HepG2 (cell line): Measurements from ENCODE around the gene PRCD. TPM values are rescaled to one million over a fixed set of nuclear protein-coding genes. Genes with fewer than 3 reads are reported as not detected.
A peak's percentile ranks its signal among the peaks of the same experiment; 100 is the strongest.

Source experiments
- GATAD2A ChIP-seq: IDR thresholded peaks from 2 replicates; pipeline ENCODE4 v1.6.1; 2016
- HNRNPK ChIP-seq: fragments of 200-400 bp; formaldehyde crosslinking; IDR thresholded peaks from 2 replicates; pipeline ENCODE4 v1.6.1; 2018; ENCODE audit warnings: low read length, low read depth, moderate library complexity, mild to moderate bottlenecking; ENCODE audit not compliant: poor library complexity, severe bottlenecking
- MXD1 ChIP-seq: sonication (generic); formaldehyde crosslinking; IDR thresholded peaks from 2 replicates; pipeline ENCODE4 v1.4.0; 2020; ENCODE audit warnings: mild to moderate bottlenecking, missing genetic modification reagents
- MXD4 ChIP-seq: IDR thresholded peaks from 2 replicates; pipeline ENCODE4 v1.6.1; 2016; ENCODE audit warnings: mild to moderate bottlenecking, missing biosample characterization, missing genetic modification reagents
- ONECUT2 ChIP-seq: sonication (generic); formaldehyde crosslinking; IDR thresholded peaks from 2 replicates; pipeline ENCODE4 v1.4.0; 2020; ENCODE audit warnings: missing genetic modification reagents
- PHF21A ChIP-seq: sonication (generic); formaldehyde crosslinking; IDR thresholded peaks from 2 replicates; pipeline ENCODE4 v1.5.0; 2020; ENCODE audit warnings: mild to moderate bottlenecking, missing genetic modification reagents
- RXRB ChIP-seq: IDR thresholded peaks from 2 replicates; pipeline ENCODE4 v1.6.1; 2016; ENCODE audit warnings: borderline replicate concordance, missing genetic modification reagents, missing compliant biosample characterization
- SALL1 ChIP-seq: sonication (generic); formaldehyde crosslinking; IDR thresholded peaks from 2 replicates; pipeline ENCODE4 v1.8.0; 2022; ENCODE audit warnings: mild to moderate bottlenecking, missing genetic modification reagents
- THAP9 ChIP-seq: sonication (generic); formaldehyde crosslinking; IDR thresholded peaks from 2 replicates; pipeline ENCODE4; 2020; ENCODE audit warnings: missing genetic modification reagents, mild to moderate bottlenecking, borderline replicate concordance
- U2AF2 ChIP-seq: fragments of 200-400 bp; formaldehyde crosslinking; IDR thresholded peaks from 2 replicates; pipeline ENCODE4 v1.6.1; 2017; ENCODE audit warnings: low read depth, mild to moderate bottlenecking, low read length
- YEATS4 ChIP-seq: sonication (generic); formaldehyde crosslinking; IDR thresholded peaks from 2 replicates; pipeline ENCODE4 v1.4.0; 2020; ENCODE audit warnings: missing genetic modification reagents, borderline replicate concordance
- ZBED4 ChIP-seq: sonication (generic); formaldehyde crosslinking; IDR thresholded peaks from 2 replicates; pipeline ENCODE4 v1.4.0; 2020; ENCODE audit warnings: missing genetic modification reagents, borderline replicate concordance
- ZC3H13 ChIP-seq: sonication (generic); formaldehyde crosslinking; IDR thresholded peaks from 2 replicates; pipeline ENCODE4 v1.8.1; 2023; ENCODE audit warnings: mild to moderate bottlenecking, missing genetic modification reagents, moderate library complexity
- ZNF138 ChIP-seq: sonication (generic); formaldehyde crosslinking; IDR thresholded peaks from 2 replicates; pipeline ENCODE4 v1.5.0; 2020; ENCODE audit warnings: mild to moderate bottlenecking, low read depth, missing genetic modification reagents
- ZNF235 ChIP-seq: sonication (generic); formaldehyde crosslinking; IDR thresholded peaks from 2 replicates; pipeline ENCODE4 v1.8.1; 2023; ENCODE audit warnings: mild to moderate bottlenecking, missing genetic modification reagents, borderline replicate concordance
- ZNF430 ChIP-seq: sonication (generic); formaldehyde crosslinking; IDR thresholded peaks from 2 replicates; pipeline ENCODE4 v1.9.0; 2021; ENCODE audit warnings: mild to moderate bottlenecking, missing genetic modification reagents
- ZNF496 ChIP-seq: sonication (generic); formaldehyde crosslinking; IDR thresholded peaks from 2 replicates; pipeline ENCODE4 v1.8.1; 2023; ENCODE audit warnings: mild to moderate bottlenecking, moderate library complexity, missing genetic modification reagents; ENCODE audit not compliant: insufficient replicate concordance
- ZNF558 ChIP-seq: sonication (generic); formaldehyde crosslinking; IDR thresholded peaks from 2 replicates; pipeline ENCODE4 v1.9.0; 2022; ENCODE audit warnings: mild to moderate bottlenecking, missing genetic modification reagents, borderline replicate concordance
- ZNF891 ChIP-seq: sonication (generic); formaldehyde crosslinking; IDR thresholded peaks from 2 replicates; pipeline ENCODE4 v1.5.0; 2020; ENCODE audit warnings: mild to moderate bottlenecking, missing genetic modification reagents
- polyA plus RNA-seq, 8 experiments: library from polyadenylated mRNA; depleted of rRNA in 3 of 8; stranded (reverse) in 7 of 8; unstranded in 1 of 8; fragments of >200 nt; fragmentation: Illumina TruSeq in 4 of 8; extraction: Trizol in 4 of 8; gene quantifications; 2 replicates each; pipeline versions ENCODE4 v1.2.1 to v1.2.3, GENCODE V29; 2011 to 2016; ENCODE audit warnings: low read depth in 4 of 8, missing spikeins in 1 of 8, mixed read lengths in 1 of 8; ENCODE audit not compliant: insufficient read depth in 1 of 8
- total RNA-seq, 5 experiments: library from RNA; depleted of rRNA; stranded (reverse); fragments of >200 nt; fragmentation: Illumina TruSeq; extraction: Trizol; gene quantifications; 2 replicates each; pipeline ENCODE4 v1.2.3, GENCODE V29; 2016; ENCODE audit warnings: low read depth in 1 of 5
- TF ChIP-seq, protein P1 (sequence below): IDR thresholded peaks from 2 replicates; pipeline ENCODE4 v1.6.1; 2016; ENCODE audit warnings: mild to moderate bottlenecking, missing biosample characterization, missing genetic modification reagents
- TF ChIP-seq, protein P2 (sequence below): sonication (generic); formaldehyde crosslinking; IDR thresholded peaks from 2 replicates; pipeline ENCODE4 v1.8.0; 2022; ENCODE audit warnings: mild to moderate bottlenecking, missing genetic modification reagents, moderate library complexity

Gene PRCD
- total and polyA plus RNA-seq, 2 of the 13 experiments (the other 11 are each of a cell fraction or from before 2014, with no cell fraction given): 0.51 TPM; not detected in 1

DNA sequence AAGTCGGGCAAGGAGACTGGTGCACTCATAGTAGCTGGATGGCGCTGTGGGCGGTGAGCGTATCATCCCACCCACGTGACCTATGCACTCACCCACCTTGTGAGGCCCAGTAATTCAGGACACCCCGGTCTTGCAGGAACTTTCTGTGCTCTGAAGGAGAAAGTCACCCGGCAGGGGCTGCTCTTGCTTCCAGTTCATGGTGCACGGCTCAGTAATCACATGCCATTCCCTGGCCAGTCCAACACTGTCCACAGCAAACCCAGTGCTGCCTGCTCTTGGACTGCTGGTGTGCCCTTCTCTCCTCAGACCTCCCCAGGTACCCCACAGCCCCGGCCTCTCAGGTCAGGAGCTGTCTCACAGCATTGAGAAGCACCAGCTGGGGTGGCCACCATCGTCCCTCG is 22.2 kb upstream of the PRCD start (continued):
- no peak for TF ChIP-seq YEATS4
- no peak for TF ChIP-seq MXD4
- TF ChIP-seq, protein P1, sequence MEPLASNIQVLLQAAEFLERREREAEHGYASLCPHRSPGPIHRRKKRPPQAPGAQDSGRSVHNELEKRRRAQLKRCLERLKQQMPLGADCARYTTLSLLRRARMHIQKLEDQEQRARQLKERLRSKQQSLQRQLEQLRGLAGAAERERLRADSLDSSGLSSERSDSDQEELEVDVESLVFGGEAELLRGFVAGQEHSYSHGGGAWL (CRISPR knock-in tag): no peak
- no peak for TF ChIP-seq GATAD2A (CRISPR knock-in tag)
- TF ChIP-seq ONECUT2 (CRISPR knock-in tag): no peak
- TF ChIP-seq ZC3H13: no peak
- TF ChIP-seq THAP9: no peak
- TF ChIP-seq, protein P2, sequence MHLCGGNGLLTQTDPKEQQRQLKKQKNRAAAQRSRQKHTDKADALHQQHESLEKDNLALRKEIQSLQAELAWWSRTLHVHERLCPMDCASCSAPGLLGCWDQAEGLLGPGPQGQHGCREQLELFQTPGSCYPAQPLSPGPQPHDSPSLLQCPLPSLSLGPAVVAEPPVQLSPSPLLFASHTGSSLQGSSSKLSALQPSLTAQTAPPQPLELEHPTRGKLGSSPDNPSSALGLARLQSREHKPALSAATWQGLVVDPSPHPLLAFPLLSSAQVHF (CRISPR knock-in tag): no peak
- TF ChIP-seq HNRNPK: no peak
- no peak for TF ChIP-seq ZBED4 (CRISPR knock-in tag)
- peak; percentile 34; the same call in 1 of the 2 replicates for TF ChIP-seq RXRB (CRISPR knock-in tag)
- no peak for TF ChIP-seq ZNF496 (CRISPR knock-in tag)
- TF ChIP-seq ZNF430 (CRISPR knock-in tag): no peak
- TF ChIP-seq ZNF558 (CRISPR knock-in tag): no peak
- peak; percentile 56; the same call in 1 of the 2 replicates for TF ChIP-seq ZNF891
- TF ChIP-seq MXD1 (CRISPR knock-in tag): no peak
- no peak for TF ChIP-seq ZNF235 (CRISPR knock-in tag)
- TF ChIP-seq SALL1: no peak; the same call in 1 of the 2 replicates
- no peak for TF ChIP-seq ZNF138 (CRISPR knock-in tag)
- TF ChIP-seq PHF21A (CRISPR knock-in tag): no peak
- TF ChIP-seq U2AF2: no peak
